ENCODE data around the gene SLC38A4. TPM values are rescaled to one million over a fixed set of nuclear protein-coding genes. Genes with fewer than 3 reads are reported as not detected.

The SLC38A4 gene
- total and polyA plus RNA-seq, 2 donors (not counting 1 experiment from before 2014, with no cell fraction given): 5.5 to 6.1 TPM

DNA sequence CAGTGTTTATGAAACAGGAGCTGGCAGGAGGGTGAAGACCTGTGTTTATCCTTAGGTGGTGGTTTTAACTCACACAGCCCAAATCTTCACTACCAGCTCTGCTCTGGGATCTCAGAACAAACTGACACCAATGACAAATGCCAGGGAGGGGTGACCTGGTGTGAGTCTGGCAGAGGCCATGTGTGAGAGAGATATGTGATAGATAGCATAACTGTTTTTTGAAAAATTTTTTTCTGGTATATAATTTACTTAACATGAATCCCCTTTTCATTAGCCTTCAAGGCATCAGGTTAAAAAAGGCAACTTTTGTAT, 51.5 kb downstream of the SLC38A4 start:
- H3K27ac ChIP-seq (ENCODE audit: insufficient read depth, low read length): no peak overlapping the region
- no peaks in the 10 kb centered on the region for H4K20me1 ChIP-seq (ENCODE audit: control insufficient read depth, extremely low read depth, insufficient read depth, low read length)
- TF ChIP-seq, protein P1, sequence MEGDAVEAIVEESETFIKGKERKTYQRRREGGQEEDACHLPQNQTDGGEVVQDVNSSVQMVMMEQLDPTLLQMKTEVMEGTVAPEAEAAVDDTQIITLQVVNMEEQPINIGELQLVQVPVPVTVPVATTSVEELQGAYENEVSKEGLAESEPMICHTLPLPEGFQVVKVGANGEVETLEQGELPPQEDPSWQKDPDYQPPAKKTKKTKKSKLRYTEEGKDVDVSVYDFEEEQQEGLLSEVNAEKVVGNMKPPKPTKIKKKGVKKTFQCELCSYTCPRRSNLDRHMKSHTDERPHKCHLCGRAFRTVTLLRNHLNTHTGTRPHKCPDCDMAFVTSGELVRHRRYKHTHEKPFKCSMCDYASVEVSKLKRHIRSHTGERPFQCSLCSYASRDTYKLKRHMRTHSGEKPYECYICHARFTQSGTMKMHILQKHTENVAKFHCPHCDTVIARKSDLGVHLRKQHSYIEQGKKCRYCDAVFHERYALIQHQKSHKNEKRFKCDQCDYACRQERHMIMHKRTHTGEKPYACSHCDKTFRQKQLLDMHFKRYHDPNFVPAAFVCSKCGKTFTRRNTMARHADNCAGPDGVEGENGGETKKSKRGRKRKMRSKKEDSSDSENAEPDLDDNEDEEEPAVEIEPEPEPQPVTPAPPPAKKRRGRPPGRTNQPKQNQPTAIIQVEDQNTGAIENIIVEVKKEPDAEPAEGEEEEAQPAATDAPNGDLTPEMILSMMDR (conservative IDR thresholded peaks at IDR 0.05 in 1 of 2, IDR thresholded peaks at IDR 0.05 in 1 of 2; ENCODE audit: low read depth in 1 of 2, low read length in 2 of 2): no peak
- TF ChIP-seq EZH2 (IDR thresholded peaks at IDR 0.05; ENCODE audit: low read length, missing control alignments): no peak
- H2AFZ ChIP-seq (ENCODE audit: low read length): no peak overlapping the region
- DNase-seq (ENCODE audit: low read depth in 2 of 2): no peak
- no peak overlapping the region for H3K4me3 ChIP-seq (replicated peaks in 1 of 4; ENCODE audit: control extremely low read depth in 1 of 4, insufficient read depth in 1 of 4, low read depth in 3 of 4, low read length in 4 of 4)
- H3K36me3 ChIP-seq (ENCODE audit: control insufficient read depth, insufficient read depth, low read length): no peaks in the 10 kb centered on the region
- H3K27me3 ChIP-seq (ENCODE audit: control insufficient read depth, insufficient read depth, low read length): no peaks in the 10 kb centered on the region
- peak overlapping the region; percentile 56 for H3K4me2 ChIP-seq (ENCODE audit: extremely low read depth, insufficient read depth, low read length)
- H3K9me3 ChIP-seq (ENCODE audit: control insufficient read depth, insufficient read depth, low read depth, low read length): no peaks in the 10 kb centered on the region
- H3K9ac ChIP-seq (ENCODE audit: insufficient read depth, low read length): no peak overlapping the region
- H3K4me1 ChIP-seq (ENCODE audit: control insufficient read depth, extremely low read depth, insufficient read depth, low read length): peaks cover 20% of the 10 kb centered on the region
- no peaks in the 10 kb centered on the region for H3K79me2 ChIP-seq (ENCODE audit: control insufficient read depth, insufficient read depth, low read length)

DNA sequence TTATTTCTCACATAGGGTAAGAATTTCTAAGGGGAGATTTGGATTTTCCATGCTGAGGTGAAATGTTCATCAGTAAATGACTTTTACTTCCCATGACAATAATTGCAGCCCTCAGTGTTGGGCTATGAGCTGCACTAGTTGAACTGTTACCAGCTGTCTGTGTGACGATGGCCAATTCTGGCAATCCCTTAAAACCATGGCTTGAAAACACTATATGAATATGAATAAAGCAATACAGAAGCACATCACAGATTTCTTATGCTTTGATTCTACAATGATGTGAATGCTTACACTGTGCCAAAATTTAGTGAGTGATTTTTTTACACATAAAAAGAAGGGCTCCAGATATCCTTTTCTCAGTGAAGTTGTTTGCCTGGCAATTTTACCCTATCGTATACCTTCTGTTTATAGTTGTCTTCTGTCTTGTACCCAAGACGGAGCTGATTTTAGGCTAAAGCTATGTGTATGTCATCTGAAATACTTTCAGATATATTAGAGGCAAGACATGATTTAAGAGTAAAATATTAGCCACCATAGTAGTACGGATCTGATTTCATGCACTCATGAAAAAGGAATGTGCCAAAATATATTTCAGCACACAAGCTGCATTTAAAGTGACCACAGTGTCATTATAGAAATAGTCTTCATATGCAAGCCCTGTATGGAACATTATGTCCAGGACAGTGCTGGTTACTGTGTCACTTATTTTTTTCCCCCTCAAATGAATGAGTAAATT, 52.0 kb downstream of the SLC38A4 start:
- no peak overlapping the region for H2AFZ ChIP-seq (ENCODE audit: low read length)
- no peaks in the 10 kb centered on the region for H3K9me3 ChIP-seq (ENCODE audit: control insufficient read depth, insufficient read depth, low read depth, low read length)
- peak; percentile 55 to 61 for DNase-seq (ENCODE audit: low read depth in 2 of 2)
- no peaks in the 10 kb centered on the region for H3K36me3 ChIP-seq (ENCODE audit: control insufficient read depth, insufficient read depth, low read length)
- no peaks in the 10 kb centered on the region for H3K79me2 ChIP-seq (ENCODE audit: control insufficient read depth, insufficient read depth, low read length)
- peak overlapping the region in 1 of 4 experiments; percentile 15 for H3K4me3 ChIP-seq (replicated peaks in 1 of 4; ENCODE audit: control extremely low read depth in 1 of 4, insufficient read depth in 1 of 4, low read depth in 3 of 4, low read length in 4 of 4)
- no peak overlapping the region for H3K27ac ChIP-seq (ENCODE audit: insufficient read depth, low read length)
- no peaks in the 10 kb centered on the region for H3K27me3 ChIP-seq (ENCODE audit: control insufficient read depth, insufficient read depth, low read length)
- H3K4me2 ChIP-seq (ENCODE audit: extremely low read depth, insufficient read depth, low read length): peak overlapping the region; percentile 56
- H3K4me1 ChIP-seq (ENCODE audit: control insufficient read depth, extremely low read depth, insufficient read depth, low read length): peaks cover 20% of the 10 kb centered on the region
- TF ChIP-seq, protein P1 (conservative IDR thresholded peaks at IDR 0.05 in 1 of 2, IDR thresholded peaks at IDR 0.05 in 1 of 2; ENCODE audit: low read depth in 1 of 2, low read length in 2 of 2): no peak
- TF ChIP-seq EZH2 (IDR thresholded peaks at IDR 0.05; ENCODE audit: low read length, missing control alignments): no peak
- no peaks in the 10 kb centered on the region for H4K20me1 ChIP-seq (ENCODE audit: control insufficient read depth, extremely low read depth, insufficient read depth, low read length)
- H3K9ac ChIP-seq (ENCODE audit: insufficient read depth, low read length): no peak overlapping the region

DNA sequence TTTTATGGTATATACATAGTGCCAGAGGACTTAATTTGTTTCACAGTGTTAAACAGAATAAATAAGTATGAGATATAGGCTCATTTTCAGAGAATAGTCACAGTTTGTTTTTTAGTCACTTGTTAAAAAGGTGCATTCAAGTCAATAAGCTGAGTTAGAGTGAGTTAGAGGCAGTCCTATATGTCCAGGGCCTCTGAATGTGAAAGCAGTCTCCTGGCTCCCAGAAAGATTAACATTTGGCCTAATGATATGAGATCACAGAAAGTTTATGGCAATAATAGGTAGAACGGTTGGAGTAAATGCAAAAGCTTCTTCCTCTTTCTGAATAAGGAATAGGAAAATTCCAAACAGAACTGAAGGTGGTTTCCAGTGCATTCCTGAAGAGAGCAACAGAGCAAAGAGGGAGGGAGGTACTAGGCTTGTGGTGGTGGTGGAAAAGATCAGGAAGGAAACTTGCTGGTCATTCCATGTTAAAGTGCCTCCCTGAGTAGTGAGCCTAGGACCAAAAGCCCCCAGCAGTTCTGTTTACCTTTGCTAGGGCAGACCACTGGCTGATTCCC, 54.4 kb downstream of the SLC38A4 start:
- no peaks in the 10 kb centered on the region for H4K20me1 ChIP-seq (ENCODE audit: control insufficient read depth, extremely low read depth, insufficient read depth, low read length)
- H3K79me2 ChIP-seq (ENCODE audit: control insufficient read depth, insufficient read depth, low read length): no peaks in the 10 kb centered on the region
- peaks cover 20% of the 10 kb centered on the region for H3K4me1 ChIP-seq (ENCODE audit: control insufficient read depth, extremely low read depth, insufficient read depth, low read length)
- H2AFZ ChIP-seq (ENCODE audit: low read length): no peak overlapping the region
- no peaks in the 10 kb centered on the region for H3K36me3 ChIP-seq (ENCODE audit: control insufficient read depth, insufficient read depth, low read length)
- TF ChIP-seq, protein P1 (conservative IDR thresholded peaks at IDR 0.05 in 1 of 2, IDR thresholded peaks at IDR 0.05 in 1 of 2; ENCODE audit: low read depth in 1 of 2, low read length in 2 of 2): no peak
- TF ChIP-seq EZH2 (IDR thresholded peaks at IDR 0.05; ENCODE audit: low read length, missing control alignments): no peak
- no peaks in the 10 kb centered on the region for H3K9me3 ChIP-seq (ENCODE audit: control insufficient read depth, insufficient read depth, low read depth, low read length)
- H3K27me3 ChIP-seq (ENCODE audit: control insufficient read depth, insufficient read depth, low read length): no peaks in the 10 kb centered on the region
- DNase-seq (ENCODE audit: low read depth in 2 of 2): peak in 1 of 2 donors; percentile 25
- H3K4me2 ChIP-seq (ENCODE audit: extremely low read depth, insufficient read depth, low read length): peak overlapping the region; percentile 83
- no peak overlapping the region for H3K9ac ChIP-seq (ENCODE audit: insufficient read depth, low read length)
- no peak overlapping the region for H3K27ac ChIP-seq (ENCODE audit: insufficient read depth, low read length)
- no peak overlapping the region for H3K4me3 ChIP-seq (replicated peaks in 1 of 4; ENCODE audit: control extremely low read depth in 1 of 4, insufficient read depth in 1 of 4, low read depth in 3 of 4, low read length in 4 of 4)
